Measurements from ENCODE around the gene ALDH1L1.

ALDH1L1 gene

GRCh38 chr3:126128504-126129397, 51.6 kb downstream of the ALDH1L1 start:
- H3K27me3 ChIP-seq (ENCODE audit: insufficient read depth, insufficient read length) = peaks cover 4% of the 10 kb centered on the region
- no peak overlapping the region for H3K9ac ChIP-seq (ENCODE audit: insufficient read length, low read depth)
- peaks cover 22% of the 10 kb centered on the region for H3K4me1 ChIP-seq (ENCODE audit: insufficient read depth, insufficient read length)
- H3K4me3 ChIP-seq (ENCODE audit: insufficient read length, low read depth) = no peak overlapping the region
- DNase-seq (ENCODE audit: low read depth, low spot score) = no peak
- TF ChIP-seq ZNF274 (IDR thresholded peaks at IDR 0.05; ENCODE audit: low read depth, low read length) (no peak), YY1 (IDR thresholded peaks at IDR 0.05; ENCODE audit: insufficient read depth, insufficient read length) (no peak), SUZ12 (IDR thresholded peaks at IDR 0.05; ENCODE audit: extremely low read depth, insufficient read depth, insufficient read length) (no peak)
- H3K36me3 ChIP-seq (ENCODE audit: insufficient read depth, insufficient read length, low read length) = no peaks in the 10 kb centered on the region
- no peaks in the 10 kb centered on the region for H3K9me3 ChIP-seq (ENCODE audit: insufficient read depth, low read length)

- Histone ChIP-seq H3K9me3 (ENCODE audit: insufficient read depth, low read length) (no peaks in the 10 kb centered on the region), H3K9ac (ENCODE audit: insufficient read length, low read depth) (no peak overlapping the region), H3K27me3 (ENCODE audit: insufficient read depth, insufficient read length) (peaks cover 4% of the 10 kb centered on the region), H3K4me1 (ENCODE audit: insufficient read depth, insufficient read length) (peaks cover 13% of the 10 kb centered on the region), H3K36me3 (ENCODE audit: insufficient read depth, insufficient read length, low read length) (no peaks in the 10 kb centered on the region), H3K4me3 (ENCODE audit: insufficient read length, low read depth) (no peak overlapping the region)
- no peak for DNase-seq (ENCODE audit: low read depth, low spot score)
- TF ChIP-seq YY1 (IDR thresholded peaks at IDR 0.05; ENCODE audit: insufficient read depth, insufficient read length) (no peak), SUZ12 (IDR thresholded peaks at IDR 0.05; ENCODE audit: extremely low read depth, insufficient read depth, insufficient read length) (no peak), ZNF274 (IDR thresholded peaks at IDR 0.05; ENCODE audit: low read depth, low read length) (no peak)
Observed at GRCh38 chr3:126127904-126128303, 52.5 kb downstream of the ALDH1L1 start.

- no peak overlapping the region for H3K9ac ChIP-seq (ENCODE audit: insufficient read length, low read depth)
- peaks cover 10% of the 10 kb centered on the region for H3K4me1 ChIP-seq (ENCODE audit: insufficient read depth, insufficient read length)
- H3K27me3 ChIP-seq (ENCODE audit: insufficient read depth, insufficient read length) = peaks cover 4% of the 10 kb centered on the region
- H3K9me3 ChIP-seq (ENCODE audit: insufficient read depth, low read length) = no peaks in the 10 kb centered on the region
- TF ChIP-seq SUZ12 (IDR thresholded peaks at IDR 0.05; ENCODE audit: extremely low read depth, insufficient read depth, insufficient read length) (no peak), YY1 (IDR thresholded peaks at IDR 0.05; ENCODE audit: insufficient read depth, insufficient read length) (no peak), ZNF274 (IDR thresholded peaks at IDR 0.05; ENCODE audit: low read depth, low read length) (no peak)
- no peak for DNase-seq (ENCODE audit: low read depth, low spot score)
- H3K36me3 ChIP-seq (ENCODE audit: insufficient read depth, insufficient read length, low read length) = no peaks in the 10 kb centered on the region
- no peak overlapping the region for H3K4me3 ChIP-seq (ENCODE audit: insufficient read length, low read depth)
Observed at GRCh38 chr3:126127452-126127851, 52.9 kb downstream of the ALDH1L1 start.

GRCh38 chr3:126126811-126127431, 53.5 kb downstream of the ALDH1L1 start:
- Histone ChIP-seq H3K36me3 (ENCODE audit: insufficient read depth, insufficient read length, low read length) (no peaks in the 10 kb centered on the region), H3K9me3 (ENCODE audit: insufficient read depth, low read length) (no peaks in the 10 kb centered on the region)

GRCh38 chr3:126126286-126126685, 54.1 kb downstream of the ALDH1L1 start:
- no peak for TF ChIP-seq YY1 (IDR thresholded peaks at IDR 0.05; ENCODE audit: insufficient read depth, insufficient read length)
- no peak for TF ChIP-seq ZNF274 (IDR thresholded peaks at IDR 0.05; ENCODE audit: low read depth, low read length)
- TF ChIP-seq SUZ12 (IDR thresholded peaks at IDR 0.05; ENCODE audit: extremely low read depth, insufficient read depth, insufficient read length) = no peak
- Histone ChIP-seq H3K36me3 (ENCODE audit: insufficient read depth, insufficient read length, low read length) (no peaks in the 10 kb centered on the region), H3K9me3 (ENCODE audit: insufficient read depth, low read length) (no peaks in the 10 kb centered on the region), H3K4me1 (ENCODE audit: insufficient read depth, insufficient read length) (peaks cover 4% of the 10 kb centered on the region), H3K27me3 (ENCODE audit: insufficient read depth, insufficient read length) (no peaks in the 10 kb centered on the region), H3K9ac (ENCODE audit: insufficient read length, low read depth) (no peak overlapping the region), H3K4me3 (ENCODE audit: insufficient read length, low read depth) (no peak overlapping the region)
- DNase-seq (ENCODE audit: low read depth, low spot score) = no peak

More at GRCh38 chr3:126126811-126127431, 53.5 kb downstream of the ALDH1L1 start:
- H3K27me3 ChIP-seq (ENCODE audit: insufficient read depth, insufficient read length) = peaks cover 1% of the 10 kb centered on the region
- no peak for DNase-seq (ENCODE audit: low read depth, low spot score)
- H3K9ac ChIP-seq (ENCODE audit: insufficient read length, low read depth) = no peak overlapping the region
- H3K4me1 ChIP-seq (ENCODE audit: insufficient read depth, insufficient read length) = peaks cover 5% of the 10 kb centered on the region
- no peak overlapping the region for H3K4me3 ChIP-seq (ENCODE audit: insufficient read length, low read depth)
- TF ChIP-seq SUZ12 (IDR thresholded peaks at IDR 0.05; ENCODE audit: extremely low read depth, insufficient read depth, insufficient read length) = no peak
- no peak for TF ChIP-seq ZNF274 (IDR thresholded peaks at IDR 0.05; ENCODE audit: low read depth, low read length)
- TF ChIP-seq YY1 (IDR thresholded peaks at IDR 0.05; ENCODE audit: insufficient read depth, insufficient read length) = no peak

- Histone ChIP-seq H3K4me1 (ENCODE audit: insufficient read depth, insufficient read length) (peaks cover 4% of the 10 kb centered on the region), H3K27me3 (ENCODE audit: insufficient read depth, insufficient read length) (no peaks in the 10 kb centered on the region), H3K9me3 (ENCODE audit: insufficient read depth, low read length) (no peaks in the 10 kb centered on the region), H3K4me3 (ENCODE audit: insufficient read length, low read depth) (no peak overlapping the region), H3K9ac (ENCODE audit: insufficient read length, low read depth) (no peak overlapping the region), H3K36me3 (ENCODE audit: insufficient read depth, insufficient read length, low read length) (no peaks in the 10 kb centered on the region)
- TF ChIP-seq YY1 (IDR thresholded peaks at IDR 0.05; ENCODE audit: insufficient read depth, insufficient read length) = no peak
- TF ChIP-seq SUZ12 (IDR thresholded peaks at IDR 0.05; ENCODE audit: extremely low read depth, insufficient read depth, insufficient read length) = no peak
- no peak for TF ChIP-seq ZNF274 (IDR thresholded peaks at IDR 0.05; ENCODE audit: low read depth, low read length)
- DNase-seq (ENCODE audit: low read depth, low spot score) = no peak
Observed at GRCh38 chr3:126125781-126126251, 54.6 kb downstream of the ALDH1L1 start.

- no peak overlapping the region for H3K4me3 ChIP-seq (ENCODE audit: insufficient read length, low read depth)
- H3K36me3 ChIP-seq (ENCODE audit: insufficient read depth, insufficient read length, low read length) = no peaks in the 10 kb centered on the region
- no peaks in the 10 kb centered on the region for H3K9me3 ChIP-seq (ENCODE audit: insufficient read depth, low read length)
- no peak for DNase-seq (ENCODE audit: low read depth, low spot score)
- H3K4me1 ChIP-seq (ENCODE audit: insufficient read depth, insufficient read length) = peaks cover 4% of the 10 kb centered on the region
- no peak overlapping the region for H3K9ac ChIP-seq (ENCODE audit: insufficient read length, low read depth)
- H3K27me3 ChIP-seq (ENCODE audit: insufficient read depth, insufficient read length) = no peaks in the 10 kb centered on the region
- no peak for TF ChIP-seq YY1 (IDR thresholded peaks at IDR 0.05; ENCODE audit: insufficient read depth, insufficient read length)
- TF ChIP-seq SUZ12 (IDR thresholded peaks at IDR 0.05; ENCODE audit: extremely low read depth, insufficient read depth, insufficient read length) = no peak
- no peak for TF ChIP-seq ZNF274 (IDR thresholded peaks at IDR 0.05; ENCODE audit: low read depth, low read length)
Observed at GRCh38 chr3:126125341-126125740, 55.0 kb downstream of the ALDH1L1 start.
